Muscle layer of colon (tissue), 2 donors: Measurements from ENCODE around the gene OSGEP.

Experiments
- H3K27ac ChIP-seq: one replicate; pipeline ENCODE4 v1.7.0; 2013; ENCODE audit warnings: low read depth, mild to moderate bottlenecking, low read length, moderate library complexity
- H3K27me3 ChIP-seq, 2 donors: one replicate each; pipeline ENCODE4 v1.7.0; 2013; ENCODE audit warnings: low read length in 2 of 2, mild to moderate bottlenecking in 2 of 2; ENCODE audit not compliant: insufficient read depth in 2 of 2, control insufficient read depth in 1 of 2
- H3K36me3 ChIP-seq: one replicate; pipeline ENCODE4 v1.7.0; 2013; ENCODE audit warnings: mild to moderate bottlenecking, low read length; ENCODE audit not compliant: insufficient read depth
- H3K4me1 ChIP-seq: one replicate; pipeline ENCODE4 v1.7.0; 2013; ENCODE audit warnings: mild to moderate bottlenecking, low read length; ENCODE audit not compliant: insufficient read depth
- H3K4me3 ChIP-seq, 2 donors: one replicate each; pipeline ENCODE4 v1.7.0; 2013; ENCODE audit warnings: low read length in 2 of 2, low read depth in 1 of 2, mild to moderate bottlenecking in 1 of 2, moderate library complexity in 1 of 2
- H3K9ac ChIP-seq: one replicate; pipeline ENCODE4 v1.7.0; 2013; ENCODE audit warnings: low read length
- H3K9me3 ChIP-seq: one replicate; pipeline ENCODE4 v1.7.0; 2013; ENCODE audit warnings: mild to moderate bottlenecking, low read length
- donor health status: abdominal sarcoma.
- donor health status: Adenocarcinoma of cecum.

OSGEP gene

GRCh38 chr14:20409226-20409625, 45.4 kb downstream of the OSGEP start:
- Histone ChIP-seq H3K4me1 (peaks cover 13% of the 10 kb centered on the region), H3K27ac (no peak overlapping the region), H3K9me3 (no peaks in the 10 kb centered on the region), H3K4me3 (no peak overlapping the region), H3K27me3 (no peaks in the 10 kb centered on the region), H3K9ac (no peak overlapping the region), H3K36me3 (peaks cover 37% of the 10 kb centered on the region)

GRCh38 chr14:20403521-20403920, 51.1 kb downstream of the OSGEP start:
- Histone ChIP-seq H3K36me3 (peaks cover 70% of the 10 kb centered on the region), H3K27me3 (no peaks in the 10 kb centered on the region), H3K9me3 (no peaks in the 10 kb centered on the region), H3K4me1 (no peaks in the 10 kb centered on the region), H3K4me3 (no peak overlapping the region), H3K27ac (no peak overlapping the region), H3K9ac (no peak overlapping the region)

GRCh38 chr14:20400965-20401593, 53.5 kb downstream of the OSGEP start:
- H3K36me3 ChIP-seq, result peaks cover 66% of the 10 kb centered on the region

GRCh38 chr14:20400589-20400964, 54.0 kb downstream of the OSGEP start:
- H3K9me3 ChIP-seq, result no peaks in the 10 kb centered on the region
- no peaks in the 10 kb centered on the region for H3K27me3 ChIP-seq
- H3K4me1 ChIP-seq, result no peaks in the 10 kb centered on the region
- peaks cover 70% of the 10 kb centered on the region for H3K36me3 ChIP-seq
- no peak overlapping the region for H3K4me3 ChIP-seq
- no peak overlapping the region for H3K27ac ChIP-seq
- H3K9ac ChIP-seq, result no peak overlapping the region

More at GRCh38 chr14:20400965-20401593, 53.5 kb downstream of the OSGEP start:
- Histone ChIP-seq H3K9ac (no peak overlapping the region), H3K27me3 (no peaks in the 10 kb centered on the region), H3K4me3 (no peak overlapping the region), H3K9me3 (no peaks in the 10 kb centered on the region), H3K27ac (no peak overlapping the region), H3K4me1 (no peaks in the 10 kb centered on the region)

- Histone ChIP-seq H3K9me3 (no peaks in the 10 kb centered on the region), H3K4me3 (no peak overlapping the region), H3K9ac (no peak overlapping the region), H3K36me3 (peaks cover 67% of the 10 kb centered on the region), H3K27me3 (no peaks in the 10 kb centered on the region), H3K4me1 (no peaks in the 10 kb centered on the region), H3K27ac (no peak overlapping the region)
Measured at GRCh38 chr14:20397511-20397910, 57.1 kb downstream of the OSGEP start.
